GM19397 (cell line): ENCODE results near the gene FAM135A.
"Not testable (repeated sequence)": the region's sequence is repeated elsewhere in the genome, so short reads cannot be mapped to it uniquely, and the experiment has no call there.

ENCODE experiments used
- ATAC-seq: cut with Tn5 transposase; IDR thresholded peaks from one replicate; pipeline ENCODE4 v1.9.1; 2021; ENCODE audit warnings: mild to moderate bottlenecking, moderate library complexity; ENCODE audit not compliant: unreplicated experiment

The FAM135A gene

GRCh38 chr6:70607371-70607770, 194.1 kb downstream of the FAM135A start:
- ATAC-seq, result not testable (repeated sequence)

- ATAC-seq, result not testable (repeated sequence)
Measured at GRCh38 chr6:70609181-70609580, 195.9 kb downstream of the FAM135A start.
